Mononuclear cell (primary cell): ENCODE data around the gene ZNF45. TPM values are rescaled to one million over a fixed set of nuclear protein-coding genes. Genes with fewer than 3 reads are reported as not detected.
"Not testable (repeated sequence)": the region's sequence is repeated elsewhere in the genome, so short reads cannot be mapped to it uniquely, and the experiment has no call there.

Experiments
- H3K27me3 ChIP-seq: 2 replicates; pipeline ENCODE4 v1.6.0; 2011; ENCODE audit warnings: low read length, control low read depth; ENCODE audit not compliant: insufficient read depth
- H3K4me1 ChIP-seq: 2 replicates; pipeline ENCODE4 v1.5.1; 2011; ENCODE audit warnings: mild to moderate bottlenecking, low read length, control low read depth; ENCODE audit not compliant: insufficient read depth
- H3K4me3 ChIP-seq: 2 replicates; pipeline ENCODE4 v1.5.1; 2011; ENCODE audit warnings: mild to moderate bottlenecking, low read length, moderate library complexity
- H3K9me3 ChIP-seq: 2 replicates; pipeline ENCODE4 v1.5.1; 2011; ENCODE audit warnings: low read depth, mild to moderate bottlenecking, control low read depth, low read length
- total RNA-seq: library from RNA; depleted of rRNA; stranded (reverse); fragments of >200 nt; gene quantifications from one replicate; pipeline ENCODE4 v1.2.3, GENCODE V29; 2012

ZNF45 gene
- total RNA-seq, 1 donor, result 4.4 TPM

GRCh38 chr19:43883864-43884263, 51.2 kb downstream of the ZNF45 start, which contains the start of gene ZNF404:
Gene ZNF404, minus strand, starts transcription at chr19:43883964.
- no peak within 1 kb of the TSS for H3K4me3 ChIP-seq
- H3K9me3 ChIP-seq, result peaks cover 63% of the 10 kb centered on the region
- H3K4me1 ChIP-seq, result no peaks in the 10 kb centered on the region
- no peaks in the 10 kb centered on the region for H3K27me3 ChIP-seq

GRCh38 chr19:43880483-43880882, 54.6 kb downstream of the ZNF45 start:
- Histone ChIP-seq H3K4me3 (no peak overlapping the region), H3K9me3 (peaks cover 71% of the 10 kb centered on the region), H3K27me3 (no peaks in the 10 kb centered on the region), H3K4me1 (no peaks in the 10 kb centered on the region)

GRCh38 chr19:43872547-43873336, 62.3 kb downstream of the ZNF45 start:
- no peaks in the 10 kb centered on the region for H3K27me3 ChIP-seq
- H3K9me3 ChIP-seq, result peaks cover 76% of the 10 kb centered on the region
- no peak overlapping the region for H3K4me3 ChIP-seq
- H3K4me1 ChIP-seq, result no peaks in the 10 kb centered on the region

- H3K27me3 ChIP-seq, H3K4me3 ChIP-seq, H3K4me1 ChIP-seq: not testable (repeated sequence)
- peaks cover 40% of the 10 kb centered on the region for H3K9me3 ChIP-seq
Measured at GRCh38 chr19:43866923-43867322, 68.2 kb downstream of the ZNF45 start.

Other genes with a start within 250 kb of the ZNF45 start
- not detected for gene IRGC, start 219.2 kb downstream of the ZNF45 start, total RNA-seq
- gene SMG9, start 180.3 kb downstream of the ZNF45 start, total RNA-seq, result 11.4 TPM
- gene KCNN4, start 154.3 kb downstream of the ZNF45 start, total RNA-seq, result 9.9 TPM
- gene LYPD5, start 132.8 kb downstream of the ZNF45 start, total RNA-seq, result not detected
- gene ZNF283, start 108.0 kb downstream of the ZNF45 start, total RNA-seq, result 2.9 TPM
- 0.10 TPM for gene ZNF404, start 51.3 kb downstream of the ZNF45 start, total RNA-seq
- 0.52 TPM for gene ZNF221, start 15.9 kb upstream of the ZNF45 start, total RNA-seq
- 6.2 TPM for gene ZNF155, start 48.9 kb upstream of the ZNF45 start, total RNA-seq
- gene ZNF230, start 67.7 kb upstream of the ZNF45 start, total RNA-seq, result 3.3 TPM
- gene ZNF222, start 90.1 kb upstream of the ZNF45 start, total RNA-seq, result 3.1 TPM
- 0.63 TPM for gene ZNF223, start 116.8 kb upstream of the ZNF45 start, total RNA-seq
- 0.73 TPM for gene ZNF284, start 136.9 kb upstream of the ZNF45 start, total RNA-seq
- gene ZNF224, start 159.1 kb upstream of the ZNF45 start, total RNA-seq, result 24.0 TPM
- 0.52 TPM for gene ZNF225, start 178.1 kb upstream of the ZNF45 start, total RNA-seq
- 2.2 TPM for gene ZNF234, start 206.3 kb upstream of the ZNF45 start, total RNA-seq
- gene ZNF226, start 229.8 kb upstream of the ZNF45 start, total RNA-seq, result 7.6 TPM